MV-4-11 (cell line): ENCODE results near the gene SYCP2L.

Experiments used
- DNase-seq: peaks from one replicate; lab custom pipeline; 2025; lab: John Stamatoyannopoulos, UW

The SYCP2L gene

GRCh38 chr6:11008821-11009220, 122.0 kb downstream of the SYCP2L start:
- no peak for DNase-seq

DNA sequence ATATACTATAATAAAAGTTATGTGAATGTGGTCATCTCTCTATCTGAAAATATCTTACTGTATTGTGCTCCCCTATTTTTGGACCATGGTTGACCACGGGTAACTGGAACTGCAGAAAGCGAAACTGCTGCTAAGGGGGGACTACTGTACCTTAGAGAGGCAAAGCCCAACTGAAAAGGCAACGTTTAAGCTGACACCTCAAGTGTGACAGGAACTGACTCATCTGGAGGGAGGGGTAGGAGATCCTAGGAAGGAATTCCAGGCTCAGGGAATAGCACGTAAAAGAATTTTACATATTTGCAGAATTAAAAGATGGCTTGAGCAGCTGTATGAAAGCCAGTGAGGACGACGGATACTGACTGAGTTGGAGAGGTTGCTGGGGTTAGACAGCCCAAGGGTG, 122.5 kb downstream of the SYCP2L start:
- no peak for DNase-seq

- DNase-seq = no peak
Observed at GRCh38 chr6:11011787-11012234, 125.0 kb downstream of the SYCP2L start.

GRCh38 chr6:11012295-11012754, 125.5 kb downstream of the SYCP2L start:
- no peak for DNase-seq

DNA sequence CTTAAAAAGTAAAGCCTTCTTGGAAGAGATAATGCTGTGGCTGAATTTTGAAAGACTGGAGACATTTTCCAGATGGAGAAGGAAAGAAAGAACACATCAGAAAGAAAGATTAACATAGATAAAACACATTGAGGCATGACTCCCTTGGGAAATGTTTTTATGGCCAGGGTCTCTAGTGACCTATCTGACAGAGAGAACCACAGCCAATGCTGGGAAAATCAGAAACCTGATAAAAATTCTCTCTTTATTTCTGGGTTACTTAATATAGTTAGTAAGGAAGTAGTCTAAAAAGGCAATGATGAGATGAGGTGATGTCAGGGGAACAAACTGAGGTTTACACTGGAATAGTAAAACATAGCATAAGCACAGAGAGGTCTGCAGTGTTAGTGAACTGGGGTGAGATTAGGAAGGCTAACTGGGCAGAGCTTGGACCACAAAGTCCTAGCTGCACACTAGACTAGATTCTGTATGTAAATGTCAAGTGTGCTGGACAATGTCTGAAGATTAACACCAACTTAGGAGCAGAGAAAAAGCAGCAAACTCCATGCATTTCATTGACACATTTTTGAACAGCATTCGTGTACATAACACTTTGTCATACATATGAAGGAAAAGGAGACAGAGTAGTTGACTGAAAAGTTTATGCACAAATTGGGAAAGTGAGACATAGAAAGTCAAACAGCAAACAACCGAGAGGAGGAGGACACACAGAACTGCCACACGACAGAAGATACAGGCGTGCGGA, 126.3 kb downstream of the SYCP2L start:
- no peak for DNase-seq

GRCh38 chr6:11013721-11014070, 126.8 kb downstream of the SYCP2L start:
- no peak for DNase-seq

- no peak for DNase-seq
Observed at GRCh38 chr6:11015102-11015501, 128.2 kb downstream of the SYCP2L start.

- DNase-seq = no peak
Observed at GRCh38 chr6:11016452-11016851, 129.6 kb downstream of the SYCP2L start.

GRCh38 chr6:11017090-11017489, 130.2 kb downstream of the SYCP2L start:
- no peak for DNase-seq

- DNase-seq = peak; percentile 27
Observed at GRCh38 chr6:11018225-11018624, 131.4 kb downstream of the SYCP2L start.

DNA sequence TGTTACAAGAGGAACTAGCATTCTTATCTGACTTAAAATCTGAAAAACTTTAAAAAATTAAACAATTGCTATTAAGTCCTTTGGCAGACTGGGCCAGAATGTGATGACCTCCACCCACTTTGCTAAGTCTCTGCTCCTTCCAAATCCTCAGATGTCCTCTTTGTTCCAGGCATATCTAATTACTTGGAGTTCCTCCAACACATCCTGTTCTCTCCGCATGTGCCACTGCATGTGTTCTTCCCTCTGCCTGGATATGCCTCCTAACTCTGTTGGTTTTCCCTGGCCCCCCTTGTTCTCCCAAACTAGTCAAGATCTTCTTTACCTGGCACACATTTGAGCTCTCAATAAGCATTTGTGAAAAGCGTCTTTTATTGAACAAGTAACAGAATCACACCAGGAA, 134.2 kb downstream of the SYCP2L start:
- no peak for DNase-seq

DNA sequence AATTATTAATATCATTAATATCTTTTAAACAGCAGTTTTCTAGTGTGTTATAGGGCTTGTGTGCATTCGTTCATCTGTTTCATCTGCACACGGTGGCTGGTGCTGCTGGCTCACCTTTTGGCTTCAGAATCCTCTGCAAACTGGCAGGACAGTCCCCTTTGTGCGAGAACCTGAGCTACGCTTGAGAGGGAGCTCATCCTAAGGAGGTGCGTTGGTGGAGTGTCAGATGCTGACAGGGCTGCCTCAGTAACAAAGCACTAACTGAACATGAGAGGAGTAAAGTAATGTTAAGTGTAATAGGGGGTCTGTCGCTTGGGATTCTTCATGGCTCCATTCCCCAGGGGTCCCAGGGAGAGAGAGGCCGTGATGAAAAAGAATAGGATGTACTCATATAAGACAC, 134.9 kb downstream of the SYCP2L start:
- DNase-seq = no peak

GRCh38 chr6:11023032-11023431, 136.2 kb downstream of the SYCP2L start:
- DNase-seq = no peak
